ENCODE measurements around the gene TRPM2.

The TRPM2 gene

GRCh38 chr21:44365967-44366585 is 12.7 kb downstream of the TRPM2 start:
- TF ChIP-seq MAX (IDR thresholded peaks at IDR 0.05; ENCODE audit: low read depth, low read length) (no peak), MYC (IDR thresholded peaks at IDR 0.05; ENCODE audit: low read depth, low read length) (no peak), POLR2A (IDR thresholded peaks at IDR 0.05; ENCODE audit: extremely low read depth, insufficient read length) (no peak), CTCF (IDR thresholded peaks at IDR 0.05; ENCODE audit: low read depth, low read length) (no peak)
- no peak for DNase-seq (ENCODE audit: low read depth)

GRCh38 chr21:44366586-44367211 is 13.3 kb downstream of the TRPM2 start:
- no peak overlapping the region for H3K4me3 ChIP-seq (ENCODE audit: low read depth, low read length)
- DNase-seq (ENCODE audit: low read depth) = no peak
- TF ChIP-seq MAX (IDR thresholded peaks at IDR 0.05; ENCODE audit: low read depth, low read length) (no peak), CTCF (IDR thresholded peaks at IDR 0.05; ENCODE audit: low read depth, low read length) (no peak), POLR2A (IDR thresholded peaks at IDR 0.05; ENCODE audit: extremely low read depth, insufficient read length) (no peak), MYC (IDR thresholded peaks at IDR 0.05; ENCODE audit: low read depth, low read length) (no peak)

More at GRCh38 chr21:44365967-44366585, 12.7 kb downstream of the TRPM2 start:
- no peak overlapping the region for H3K4me3 ChIP-seq (ENCODE audit: low read depth, low read length)

GRCh38 chr21:44368711-44369446 is 15.5 kb downstream of the TRPM2 start:
- no peak overlapping the region for H3K4me3 ChIP-seq (ENCODE audit: low read depth, low read length)
- no peak for TF ChIP-seq CTCF (IDR thresholded peaks at IDR 0.05; ENCODE audit: low read depth, low read length)
- no peak for TF ChIP-seq MAX (IDR thresholded peaks at IDR 0.05; ENCODE audit: low read depth, low read length)
- TF ChIP-seq MYC (IDR thresholded peaks at IDR 0.05; ENCODE audit: low read depth, low read length) = no peak
- TF ChIP-seq POLR2A (IDR thresholded peaks at IDR 0.05; ENCODE audit: extremely low read depth, insufficient read length) = no peak
- DNase-seq (ENCODE audit: low read depth) = no peak

- no peak overlapping the region for H3K4me3 ChIP-seq (ENCODE audit: low read depth, low read length)
- TF ChIP-seq MAX (IDR thresholded peaks at IDR 0.05; ENCODE audit: low read depth, low read length) = no peak
- TF ChIP-seq POLR2A (IDR thresholded peaks at IDR 0.05; ENCODE audit: extremely low read depth, insufficient read length) = no peak
- no peak for TF ChIP-seq CTCF (IDR thresholded peaks at IDR 0.05; ENCODE audit: low read depth, low read length)
- TF ChIP-seq MYC (IDR thresholded peaks at IDR 0.05; ENCODE audit: low read depth, low read length) = no peak
- no peak for DNase-seq (ENCODE audit: low read depth)
Measured at GRCh38 chr21:44370027-44370735, 16.8 kb downstream of the TRPM2 start.

GRCh38 chr21:44370786-44371410 is 17.5 kb downstream of the TRPM2 start:
- no peak overlapping the region for H3K4me3 ChIP-seq (ENCODE audit: low read depth, low read length)
- TF ChIP-seq CTCF (IDR thresholded peaks at IDR 0.05; ENCODE audit: low read depth, low read length) (no peak), MYC (IDR thresholded peaks at IDR 0.05; ENCODE audit: low read depth, low read length) (no peak), MAX (IDR thresholded peaks at IDR 0.05; ENCODE audit: low read depth, low read length) (no peak), POLR2A (IDR thresholded peaks at IDR 0.05; ENCODE audit: extremely low read depth, insufficient read length) (no peak)

More at GRCh38 chr21:44370786-44371410, 17.5 kb downstream of the TRPM2 start:
- no peak for DNase-seq (ENCODE audit: low read depth)

Data from NB4 (cell line).